NCI-H1105 treated with DMSO at 0.1 percent for 48 hours (cell line): ENCODE data around the gene ZNF664.

Experiments
- DNase-seq: peaks from one replicate; lab custom pipeline; 2025; lab: John Stamatoyannopoulos, UW

ZNF664 gene

GRCh38 chr12:123958876-123959275 is 14.1 kb upstream of the ZNF664 start:
- no peak for DNase-seq

- DNase-seq = no peak
These were observed 12.8 kb upstream of the ZNF664 start for GRCh38 chr12:123960029-123960735.

GRCh38 chr12:123960856-123961255 is 12.2 kb upstream of the ZNF664 start:
- no peak for DNase-seq

- DNase-seq = no peak
These were observed 11.2 kb upstream of the ZNF664 start for GRCh38 chr12:123961585-123962345.

GRCh38 chr12:123962513-123962912 is 10.5 kb upstream of the ZNF664 start:
- no peak for DNase-seq

- DNase-seq = no peak
These were observed 9.2 kb upstream of the ZNF664 start for GRCh38 chr12:123963821-123964220.

- no peak for DNase-seq
These were observed 7.6 kb upstream of the ZNF664 start for GRCh38 chr12:123965382-123965781.

GRCh38 chr12:123966596-123966995 is 6.4 kb upstream of the ZNF664 start:
- no peak for DNase-seq

- DNase-seq = no peak
These were observed 5.9 kb upstream of the ZNF664 start for GRCh38 chr12:123967121-123967586.

- DNase-seq = no peak
These were observed 1.6 kb upstream of the ZNF664 start for GRCh38 chr12:123971449-123971769.

- DNase-seq = peak; percentile 36
These were observed 1.1 kb upstream of the ZNF664 start for GRCh38 chr12:123971770-123972456.

GRCh38 chr12:123973552-123974341 is 732 bp downstream of the ZNF664 start:
- peak; percentile 33 for DNase-seq

GRCh38 chr12:123976227-123976826 is 3.3 kb downstream of the ZNF664 start:
- DNase-seq = no peak

GRCh38 chr12:123979566-123979965 is 6.6 kb downstream of the ZNF664 start:
- no peak for DNase-seq

GRCh38 chr12:123982269-123982668 is 9.3 kb downstream of the ZNF664 start:
- DNase-seq = no peak

- peak; percentile 57 for DNase-seq
These were observed 10.9 kb downstream of the ZNF664 start for GRCh38 chr12:123983822-123984485.

- DNase-seq = no peak
These were observed 11.9 kb downstream of the ZNF664 start for GRCh38 chr12:123984903-123985302.

- no peak for DNase-seq
These were observed 13.5 kb downstream of the ZNF664 start for GRCh38 chr12:123986374-123986965.

GRCh38 chr12:123987022-123987421 is 14.0 kb downstream of the ZNF664 start:
- no peak for DNase-seq

GRCh38 chr12:123989168-123989567 is 16.2 kb downstream of the ZNF664 start:
- DNase-seq = no peak

GRCh38 chr12:123989753-123990152 is 16.7 kb downstream of the ZNF664 start:
- no peak for DNase-seq
